HPDE6-E6E7 (cell line): ENCODE results near the gene RNU1-3.
"Not testable (repeated sequence)": the region's sequence is repeated elsewhere in the genome, so short reads cannot be mapped to it uniquely, and the experiment has no call there.

Source experiments
- DNase-seq: peaks from one replicate; pipeline ENCODE4 v3.0.0; 2011; ENCODE audit warnings: missing footprints; ENCODE audit errors: extremely low spot score

The RNU1-3 gene

DNA sequence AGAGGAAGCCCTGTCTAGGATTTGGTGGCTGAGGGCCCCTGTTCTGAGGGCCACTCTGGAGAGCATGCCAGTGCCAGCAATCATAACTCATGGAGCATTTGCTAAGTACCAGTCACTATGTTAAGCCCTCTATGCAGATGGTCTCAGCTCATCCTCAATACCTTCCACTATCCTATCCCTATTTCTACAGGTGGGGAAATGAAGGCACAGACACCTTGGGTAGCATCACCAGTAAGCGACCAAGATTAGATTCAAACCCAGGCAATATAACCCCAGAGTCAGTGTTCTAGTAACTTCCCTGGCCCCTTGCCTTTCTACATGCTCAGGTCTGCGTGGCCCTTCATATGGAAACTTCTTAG lies 45.5 kb downstream of the RNU1-3 start:
- DNase-seq = no peak

DNA sequence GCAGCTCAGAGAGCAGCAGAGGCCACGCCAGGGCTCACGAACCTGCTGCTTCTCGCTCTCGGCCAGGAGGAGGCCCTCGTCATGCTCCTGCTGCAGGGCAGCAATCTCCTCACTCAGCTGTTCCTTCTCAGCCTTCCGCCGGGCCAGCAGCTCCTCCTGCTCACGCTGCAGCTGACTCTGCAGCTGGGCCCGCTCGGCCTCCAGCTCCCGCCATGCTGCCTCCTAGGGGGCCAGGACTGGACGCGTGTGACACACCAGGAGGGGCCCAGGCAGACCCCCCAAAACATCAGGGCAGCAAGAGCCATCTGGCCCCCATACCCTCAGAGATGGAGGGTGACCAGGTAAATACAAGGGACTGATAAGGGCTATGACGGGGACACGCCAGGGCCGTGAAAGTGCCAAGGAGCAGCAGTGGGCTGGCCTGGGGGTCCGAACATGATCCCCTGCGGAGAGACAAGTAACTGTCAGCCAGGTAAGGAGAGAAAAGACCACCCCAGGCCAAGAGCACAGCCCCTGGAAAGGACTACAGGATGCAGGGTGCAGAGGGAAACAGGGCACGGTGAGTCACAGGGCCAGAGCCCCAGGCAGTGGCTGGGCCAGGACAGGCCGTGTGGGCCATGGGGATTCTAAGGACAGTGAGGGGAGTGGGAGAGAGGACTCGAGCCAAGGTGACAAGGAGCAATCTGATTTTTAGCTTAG lies 46.8 kb downstream of the RNU1-3 start:
- DNase-seq = not testable (repeated sequence)

DNA sequence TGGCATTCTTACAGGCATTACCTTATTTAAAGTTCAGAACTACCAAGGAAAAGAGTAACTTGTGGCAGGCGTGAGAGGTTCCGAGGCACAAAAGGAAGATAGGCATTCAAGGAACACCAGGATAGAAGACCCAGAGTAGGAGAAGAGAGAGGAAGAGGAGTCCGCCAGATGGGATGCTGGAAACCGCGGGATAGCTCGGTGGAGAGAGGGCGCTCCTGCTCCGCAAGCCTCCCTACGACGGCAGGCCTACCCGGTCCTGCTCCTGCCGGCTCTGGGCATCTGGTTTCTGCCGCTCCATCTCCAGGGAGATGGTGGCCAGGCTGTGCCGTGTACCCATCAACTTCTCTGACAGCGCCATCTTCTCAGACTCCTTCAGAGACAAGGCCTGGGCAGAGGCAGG lies 48.0 kb downstream of the RNU1-3 start:
- DNase-seq = no peak

- DNase-seq = no peak
Observed at GRCh38 chr1:16617778-16618580, 48.8 kb downstream of the RNU1-3 start.

DNA sequence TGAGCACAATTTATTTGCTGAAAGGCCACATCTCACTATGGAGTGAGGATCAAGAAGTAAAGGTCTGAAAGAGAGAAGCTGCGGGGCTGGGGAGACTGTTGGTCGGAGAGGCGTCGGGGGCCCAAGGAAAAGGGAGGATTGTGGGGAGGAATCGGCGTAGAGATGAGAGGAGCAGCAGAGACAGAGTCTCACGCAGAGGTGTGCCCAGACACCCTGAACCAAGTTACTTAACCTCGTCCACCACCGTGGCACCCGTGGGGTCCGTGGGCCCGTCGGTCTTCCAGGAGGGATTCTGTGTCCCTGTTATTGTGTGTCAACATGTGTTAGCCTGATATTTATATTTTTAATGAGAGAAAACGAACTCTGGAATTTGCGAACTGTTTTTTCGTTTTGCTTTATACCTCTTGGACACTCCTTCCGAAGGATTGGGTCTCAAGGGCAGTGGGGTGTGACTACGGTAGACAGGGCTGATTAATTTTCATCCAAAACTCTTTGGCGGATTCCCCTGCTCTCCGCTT lies 49.6 kb downstream of the RNU1-3 start:
- no peak for DNase-seq
